Ammon's horn (tissue), 1 donor: ENCODE data around the gene PLAAT2.
A peak's percentile ranks its signal among the peaks of the same experiment; 100 is the strongest.
"Not testable (repeated sequence)": the region's sequence is repeated elsewhere in the genome, so short reads cannot be mapped to it uniquely, and the experiment has no call there.

Source experiments
- DNase-seq: peaks from one replicate; pipeline ENCODE4 v3.0.0-alpha.2; 2016; ENCODE audit warnings: low spot score

The PLAAT2 gene

DNA sequence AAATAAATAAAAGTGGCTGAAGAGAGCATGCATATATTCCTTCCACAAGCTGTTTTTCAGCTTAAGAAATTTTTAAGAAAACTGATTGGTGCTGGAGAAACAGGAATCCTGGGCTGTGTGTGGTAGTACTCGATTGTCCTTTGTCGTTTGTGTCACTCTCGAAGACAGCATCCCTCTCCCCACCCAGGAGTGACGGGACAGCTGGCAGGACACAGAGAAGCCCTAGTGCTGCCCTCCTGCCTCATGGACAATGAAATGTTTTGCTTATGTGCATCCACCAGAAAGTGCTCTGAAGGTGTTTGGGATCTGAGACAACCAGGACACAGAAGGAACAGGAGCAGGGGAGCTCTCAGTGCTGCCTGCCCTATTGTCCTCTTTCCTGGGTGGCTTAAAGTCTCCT is 13.8 kb downstream of the PLAAT2 start:
- DNase-seq = peak; percentile 72

DNA sequence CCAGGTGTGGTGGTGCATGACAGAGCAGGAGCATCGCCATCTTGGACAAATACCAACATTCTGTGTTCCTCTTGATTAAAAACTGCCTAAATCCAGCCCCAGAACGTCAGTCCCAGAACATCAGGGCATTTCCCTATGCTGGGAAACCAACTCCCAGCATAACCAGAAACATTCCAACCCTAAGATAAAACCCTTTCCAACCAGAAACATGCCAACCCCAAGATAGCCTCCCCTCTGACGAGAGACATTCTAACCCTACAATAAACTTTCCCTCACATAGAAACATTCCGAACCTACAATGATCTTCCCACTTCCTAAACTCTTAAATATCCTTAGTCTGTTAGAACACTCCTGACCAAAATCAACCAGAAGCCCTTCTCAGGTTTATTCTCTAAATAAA is 15.0 kb downstream of the PLAAT2 start:
- DNase-seq = no peak

DNA sequence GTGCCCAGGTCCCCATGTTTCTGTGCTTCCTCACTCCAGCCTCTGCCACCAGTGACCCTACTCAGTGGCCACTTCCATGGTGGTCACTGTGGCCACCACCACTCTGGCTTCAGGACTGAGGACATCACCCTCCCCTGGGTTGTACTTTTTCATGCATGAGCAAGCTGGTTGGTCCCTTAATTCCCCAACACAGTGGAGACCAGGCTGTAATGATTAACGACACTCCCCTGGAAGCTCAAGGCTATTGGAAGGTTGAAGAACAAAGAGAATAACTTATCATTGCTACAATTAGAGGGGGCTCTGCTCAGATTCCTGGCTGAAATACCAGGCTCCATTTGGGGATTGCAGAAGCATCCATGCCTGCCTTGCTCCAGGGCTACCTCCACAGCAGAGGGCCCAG is 16.1 kb downstream of the PLAAT2 start:
- no peak for DNase-seq

DNA sequence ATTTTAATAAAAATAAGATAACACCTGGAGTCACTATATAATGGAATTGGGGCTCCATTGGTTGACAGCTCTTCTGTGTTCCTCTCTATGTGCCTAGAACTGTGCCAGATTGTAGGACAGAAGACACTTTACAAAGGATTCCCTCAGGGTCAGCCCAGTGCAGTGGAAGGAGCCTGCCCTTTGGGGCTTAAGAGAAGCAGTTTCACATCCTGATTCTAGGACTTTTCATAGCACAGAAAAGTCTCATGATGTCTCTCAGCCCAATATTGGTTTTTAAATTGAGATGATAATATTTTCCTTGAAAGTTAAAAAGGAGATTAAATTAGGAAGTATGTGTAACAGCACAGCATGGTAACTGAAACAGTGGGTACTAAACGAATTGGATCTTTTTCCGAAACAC is 19.5 kb downstream of the PLAAT2 start:
- no peak for DNase-seq

DNA sequence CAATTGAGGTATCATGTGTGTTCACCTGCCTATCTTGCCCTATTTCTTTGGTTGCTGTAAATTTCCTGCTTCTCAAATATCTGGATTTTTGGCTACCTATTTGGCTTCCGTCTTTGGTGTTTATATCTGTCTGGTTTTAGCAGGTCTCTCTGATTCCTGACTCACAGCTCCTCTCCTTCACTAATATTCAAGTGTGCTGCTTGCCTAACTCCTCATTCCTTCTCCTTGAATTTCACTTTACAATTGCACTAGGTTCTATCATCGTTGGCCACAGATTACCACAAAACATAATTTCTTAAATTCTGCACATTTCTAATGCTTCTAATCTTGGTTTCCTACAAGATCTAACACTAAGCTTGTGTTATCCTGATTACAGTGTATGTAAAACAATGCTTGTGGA is 20.7 kb downstream of the PLAAT2 start:
- DNase-seq = not testable (repeated sequence)

DNA sequence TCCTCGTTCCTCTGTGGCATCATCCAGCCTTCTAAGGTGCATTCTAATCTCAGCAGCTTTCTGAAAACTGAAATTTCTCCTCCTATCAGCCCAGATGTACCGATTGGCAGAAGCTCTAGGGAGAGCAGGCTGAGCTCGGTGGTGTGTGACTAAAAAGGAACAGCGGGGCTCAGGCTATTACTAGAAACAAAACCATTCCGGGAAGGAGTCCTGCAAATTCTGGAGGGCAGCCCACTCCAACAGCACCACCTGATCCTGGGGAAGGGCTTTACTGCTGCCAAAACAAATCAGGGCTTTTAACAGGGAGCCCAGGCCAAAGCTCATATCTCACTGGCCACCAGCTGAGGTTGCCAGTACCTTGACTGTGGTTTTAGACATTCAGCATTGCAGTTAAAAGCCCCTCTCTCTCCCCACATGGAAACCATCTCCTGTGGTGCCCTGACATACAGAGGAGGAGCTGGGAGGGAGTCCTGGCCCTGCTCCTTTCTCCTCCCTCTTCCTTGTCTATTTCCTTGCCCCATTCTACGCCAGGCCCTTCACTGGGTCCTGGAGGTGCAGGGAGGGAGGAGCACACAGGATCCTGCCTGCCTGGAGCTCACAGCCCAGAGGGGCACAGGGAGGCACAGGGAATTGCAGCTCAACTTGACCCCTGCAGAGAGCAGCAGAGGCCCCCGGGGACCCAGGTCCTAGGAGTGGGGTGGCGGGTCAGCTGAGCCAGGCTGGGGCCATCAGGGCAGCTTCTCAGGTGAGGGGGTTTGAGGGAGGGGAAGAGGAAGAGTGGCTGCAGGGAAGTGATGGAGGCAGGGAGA is 25.7 kb downstream of the PLAAT2 start:
- DNase-seq = peak; percentile 85

DNA sequence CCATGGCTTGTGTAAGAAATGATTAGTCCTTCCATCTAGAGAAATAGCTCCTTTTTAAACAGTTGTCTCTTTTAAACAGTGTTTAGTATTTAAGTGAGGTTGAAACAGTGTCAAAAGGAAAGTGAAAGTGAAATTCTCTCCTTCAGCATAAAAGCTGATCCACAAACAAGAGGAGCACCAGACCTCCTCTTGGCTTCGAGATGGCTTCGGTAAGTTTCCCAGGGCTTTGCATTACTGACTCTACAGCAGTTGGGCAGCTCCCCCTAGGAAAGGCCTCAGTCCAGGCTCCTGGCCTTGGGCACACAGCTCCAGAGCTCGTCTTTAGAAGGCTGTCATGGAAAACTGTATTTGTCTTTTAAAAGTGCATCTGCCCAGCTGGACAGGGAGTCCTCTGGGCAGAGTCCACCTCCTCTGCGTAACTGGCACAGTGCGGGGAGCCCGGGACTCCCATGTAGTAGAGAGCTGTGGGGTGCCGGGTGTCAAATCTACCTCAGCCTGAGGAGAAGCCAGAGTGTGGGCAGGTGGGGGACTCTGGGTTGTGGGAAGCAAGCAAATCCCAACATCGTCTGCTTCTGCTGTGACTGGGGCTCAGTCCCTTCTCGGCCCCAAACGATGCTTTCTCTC is 26.4 kb downstream of the PLAAT2 start, which contains the start of gene PLAAT4:
PLAAT4 (plus strand) TSS at position 140 of the 624 bp plus-strand sequence; CDS start at position 201, 61 bp downstream.
- peak; percentile 81 for DNase-seq

DNA sequence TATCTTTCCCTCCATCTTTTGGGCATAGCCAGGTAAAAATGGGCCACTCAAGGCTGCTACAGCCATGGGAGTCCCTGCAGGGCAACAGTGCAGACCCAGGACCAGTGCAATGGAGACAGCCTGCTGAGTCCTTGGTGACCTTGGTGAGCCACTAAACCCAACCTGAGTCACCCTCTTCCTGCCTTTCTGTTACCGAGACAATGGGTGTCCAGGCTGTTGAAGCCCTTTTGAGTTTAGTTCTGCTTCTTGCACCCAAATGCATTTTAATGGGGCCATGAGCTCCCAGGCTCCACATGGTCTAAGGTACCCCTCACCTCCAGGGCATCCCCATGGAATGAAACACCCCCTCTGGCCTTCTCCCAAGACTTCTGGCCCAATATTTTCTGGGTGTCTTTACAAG is 27.4 kb downstream of the PLAAT2 start:
- DNase-seq = no peak

DNA sequence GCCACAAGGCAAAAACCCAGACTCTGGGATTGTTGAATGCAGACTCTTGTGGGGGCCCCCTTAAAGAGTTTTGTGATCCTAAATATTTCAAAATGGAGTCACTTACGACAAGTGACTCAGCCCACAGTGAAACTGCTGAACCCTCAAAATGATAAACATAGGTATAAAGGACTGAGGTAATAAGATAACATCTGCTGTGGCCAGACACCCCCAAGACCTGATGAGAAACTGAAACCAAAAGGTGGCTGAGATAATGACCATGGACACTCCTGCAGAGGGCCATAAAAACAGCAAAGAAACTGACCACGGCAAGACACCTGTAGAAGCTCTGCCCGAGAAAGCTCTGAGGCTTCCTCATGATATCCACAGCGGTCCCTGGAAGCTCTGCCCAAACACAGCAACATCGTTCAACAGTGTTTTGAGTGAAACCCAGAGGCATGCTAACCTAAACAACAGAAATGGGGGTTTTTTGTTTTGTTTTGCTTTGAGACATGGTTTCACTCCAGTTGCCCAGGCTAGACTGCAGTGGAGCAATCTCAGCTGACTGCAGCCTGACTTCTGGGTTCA is 28.2 kb downstream of the PLAAT2 start:
- no peak for DNase-seq

DNA sequence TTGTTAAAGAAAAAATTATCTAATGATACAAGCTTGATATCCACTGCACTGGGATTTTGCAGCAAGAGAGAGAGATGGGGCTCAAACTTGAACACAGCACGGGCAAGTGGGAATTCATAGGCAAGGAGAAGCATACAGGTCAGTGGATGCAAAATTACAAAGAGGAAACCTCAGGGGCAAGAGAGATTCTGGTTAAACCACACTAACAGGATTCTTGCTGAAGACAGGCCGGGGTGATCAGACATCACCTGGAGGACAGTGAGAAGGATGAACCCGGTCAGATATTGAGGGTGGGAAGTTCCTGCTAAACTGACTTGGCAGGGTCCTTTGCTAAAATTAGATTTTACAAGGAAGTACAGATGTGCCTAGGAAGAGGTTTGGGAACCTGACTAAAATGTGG is 29.1 kb downstream of the PLAAT2 start:
- DNase-seq = no peak

DNA sequence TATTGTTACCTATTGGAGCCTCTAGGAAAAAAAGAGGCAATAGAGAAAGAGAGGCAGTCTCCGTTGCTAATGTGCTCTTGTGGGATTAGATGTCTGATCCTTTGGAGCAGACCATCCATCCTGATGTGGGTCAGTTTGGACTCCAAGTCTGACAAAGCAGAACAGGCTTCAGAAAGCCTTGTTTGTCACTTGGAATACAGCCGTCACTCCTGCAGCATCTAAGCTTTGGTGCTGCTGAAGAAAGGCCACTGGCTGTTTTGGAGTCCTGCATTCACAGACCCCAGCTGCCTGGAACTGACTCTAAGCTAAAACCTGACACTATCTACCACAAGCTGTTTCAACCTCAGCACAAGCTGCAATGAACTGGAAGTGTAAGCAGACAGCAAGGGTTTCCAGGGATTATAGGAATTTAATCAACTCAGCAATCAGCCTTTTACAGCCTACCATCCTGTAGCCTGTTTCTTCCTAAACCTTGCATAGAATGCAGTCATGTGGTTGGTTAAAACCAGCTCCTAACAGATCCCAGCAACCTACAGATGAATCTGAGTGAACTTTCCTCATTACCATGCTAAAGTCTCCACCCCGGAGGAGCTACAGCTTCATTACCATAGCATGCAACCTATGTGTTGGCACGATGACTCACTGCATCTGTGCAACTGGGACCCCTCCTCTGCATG is 30.2 kb downstream of the PLAAT2 start:
- no peak for DNase-seq

DNA sequence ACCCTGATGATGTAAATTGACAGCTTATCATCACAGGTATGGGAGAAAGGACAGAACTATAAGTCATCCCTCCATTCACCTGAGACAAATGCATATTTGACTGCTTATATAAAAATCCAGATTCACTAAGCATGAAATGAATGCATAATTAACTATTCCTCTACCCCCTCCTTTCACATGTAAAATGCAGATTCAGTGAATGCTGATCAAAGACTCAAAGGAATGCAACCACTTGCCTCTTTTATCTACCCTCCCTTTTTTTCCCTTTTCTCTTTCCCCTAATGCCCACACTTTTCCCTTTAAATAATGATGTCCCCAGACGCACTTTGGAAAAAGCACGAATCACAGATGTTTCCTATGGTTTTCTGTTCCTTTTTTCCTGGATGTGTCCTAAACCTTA is 31.1 kb downstream of the PLAAT2 start:
- DNase-seq = no peak

DNA sequence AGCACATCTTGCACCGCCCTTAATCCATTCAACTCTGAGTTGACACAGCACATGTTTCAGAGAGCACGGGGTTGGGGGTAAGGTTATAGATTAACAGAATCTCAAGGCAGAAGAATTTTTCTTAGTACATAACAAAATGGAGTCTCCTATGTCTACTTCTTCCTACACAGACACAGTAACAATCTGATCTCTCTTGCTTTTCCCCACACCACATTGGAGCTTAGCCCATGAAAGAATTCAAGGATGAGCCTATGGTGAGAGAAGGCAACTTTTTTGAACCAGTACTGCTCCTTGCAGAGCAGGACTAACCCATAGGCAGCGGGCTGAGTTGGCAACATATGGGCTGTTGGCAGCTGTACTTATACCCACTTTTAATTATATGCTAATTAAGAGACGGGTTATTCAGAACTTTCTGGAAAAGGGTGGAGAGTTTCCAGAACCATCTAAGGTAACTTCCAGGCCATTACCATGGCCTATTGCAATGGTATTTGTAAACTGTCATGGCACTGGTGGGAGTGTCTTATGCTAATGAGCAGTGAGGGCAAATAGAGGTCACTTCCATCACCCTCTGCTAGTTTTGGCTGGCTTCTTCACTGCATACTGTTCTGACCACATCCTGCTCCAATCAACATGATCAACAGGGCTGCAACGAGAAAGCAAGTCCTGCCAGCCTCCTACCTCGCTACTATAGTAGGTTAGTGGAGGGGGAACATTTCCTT is 31.9 kb downstream of the PLAAT2 start:
- DNase-seq = not testable (repeated sequence)

DNA sequence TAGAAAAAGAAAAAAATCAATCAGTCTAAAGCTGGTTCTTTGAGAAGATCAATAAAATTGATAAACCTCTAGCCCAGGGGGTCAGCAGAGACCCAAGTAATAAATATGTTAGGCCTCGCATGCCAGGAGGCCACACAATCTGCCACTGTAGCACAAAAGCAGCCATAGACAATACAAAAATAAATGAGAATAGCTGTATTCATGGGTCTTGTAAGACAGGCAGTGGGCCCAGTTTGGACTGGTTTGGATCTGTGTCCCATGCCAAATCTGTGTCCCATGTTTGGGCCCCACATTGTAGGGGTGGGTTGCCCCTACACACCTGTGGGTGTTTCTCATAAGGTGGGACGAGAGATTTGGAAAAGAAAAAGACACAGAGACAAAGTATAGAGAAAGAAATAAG is 33.2 kb downstream of the PLAAT2 start:
- peak; percentile 67 for DNase-seq

DNA sequence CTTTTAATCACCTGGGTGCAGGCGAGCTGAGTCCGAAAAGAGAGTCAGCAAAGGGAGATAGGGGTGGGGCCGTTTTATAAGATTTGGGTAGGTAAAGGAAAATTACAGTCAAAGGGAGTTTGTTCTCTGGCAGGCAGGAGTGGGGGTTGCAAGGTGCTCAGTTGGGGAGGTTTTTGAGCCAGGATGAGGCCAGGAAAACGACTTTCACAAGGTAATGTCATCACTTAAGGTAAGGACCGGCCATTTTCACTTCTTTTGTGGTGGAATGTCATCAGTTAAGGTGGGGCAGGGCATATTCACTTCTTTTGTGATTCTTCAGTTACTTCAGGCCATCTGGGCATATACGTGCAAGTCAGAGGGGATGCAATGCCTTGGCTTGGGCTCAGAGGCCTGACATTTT is 33.8 kb downstream of the PLAAT2 start:
- not testable (repeated sequence) for DNase-seq

DNA sequence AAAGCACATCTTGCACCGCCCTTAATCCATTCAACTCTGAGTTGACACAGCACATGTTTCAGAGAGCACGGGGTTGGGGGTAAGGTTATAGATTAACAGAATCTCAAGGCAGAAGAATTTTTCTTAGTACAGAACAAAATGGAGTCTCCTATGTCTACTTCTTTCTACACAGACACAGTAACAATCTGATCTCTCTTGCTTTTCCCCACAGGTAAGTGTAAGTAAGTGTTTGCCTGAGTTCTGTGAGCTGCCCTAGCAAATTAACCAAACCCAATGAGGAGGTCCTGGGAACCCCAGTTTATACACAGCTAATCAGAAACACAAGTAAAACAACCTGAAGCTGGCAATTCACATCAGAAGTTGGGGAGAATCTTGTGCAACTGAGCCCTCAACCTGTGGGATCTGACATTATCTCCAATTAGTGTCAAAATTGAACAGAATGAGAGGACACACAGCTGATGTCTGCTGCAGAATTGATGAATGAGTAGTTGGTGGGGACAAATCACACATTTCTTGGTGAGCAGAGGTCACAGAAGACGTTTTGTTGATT is 34.4 kb downstream of the PLAAT2 start:
- DNase-seq = not testable (repeated sequence)

DNA sequence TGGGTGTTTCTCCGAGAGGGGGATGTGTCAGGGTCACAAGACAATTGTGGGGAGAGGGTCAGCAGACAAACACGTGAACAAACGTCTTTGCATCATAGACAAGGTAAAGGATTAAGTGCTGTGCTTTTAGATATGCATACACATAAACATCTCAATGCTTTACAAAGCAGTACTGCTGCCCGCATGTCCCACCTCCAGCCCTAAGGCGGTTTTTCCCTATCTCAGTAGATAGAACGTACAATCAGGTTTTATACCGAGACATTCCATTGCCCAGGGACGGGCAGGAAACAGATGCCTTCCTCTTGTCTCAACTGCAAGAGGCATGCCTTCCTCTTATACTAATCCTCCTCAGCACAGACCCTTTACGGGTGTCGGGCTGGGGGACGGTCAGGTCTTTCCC is 35.0 kb downstream of the PLAAT2 start:
- DNase-seq = not testable (repeated sequence)

DNA sequence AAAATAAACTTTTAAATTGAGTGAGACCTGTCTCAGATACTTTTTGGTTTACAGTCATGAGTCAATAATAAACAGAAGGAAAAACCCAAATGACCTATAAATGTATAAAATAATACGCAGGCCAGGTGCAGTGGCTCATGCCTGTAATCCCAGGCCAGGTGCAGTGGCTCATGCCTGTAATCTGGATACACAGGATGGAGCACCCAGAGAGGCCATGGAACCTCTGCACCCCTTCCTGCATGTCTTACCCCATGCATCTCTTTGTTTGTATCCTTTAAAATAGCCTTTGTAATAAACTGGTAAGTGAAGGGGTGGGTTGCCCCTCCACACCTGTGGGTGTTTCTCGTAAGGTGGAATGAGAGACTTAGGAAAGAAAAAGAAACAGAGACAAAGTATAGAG is 35.5 kb downstream of the PLAAT2 start:
- DNase-seq = no peak

DNA sequence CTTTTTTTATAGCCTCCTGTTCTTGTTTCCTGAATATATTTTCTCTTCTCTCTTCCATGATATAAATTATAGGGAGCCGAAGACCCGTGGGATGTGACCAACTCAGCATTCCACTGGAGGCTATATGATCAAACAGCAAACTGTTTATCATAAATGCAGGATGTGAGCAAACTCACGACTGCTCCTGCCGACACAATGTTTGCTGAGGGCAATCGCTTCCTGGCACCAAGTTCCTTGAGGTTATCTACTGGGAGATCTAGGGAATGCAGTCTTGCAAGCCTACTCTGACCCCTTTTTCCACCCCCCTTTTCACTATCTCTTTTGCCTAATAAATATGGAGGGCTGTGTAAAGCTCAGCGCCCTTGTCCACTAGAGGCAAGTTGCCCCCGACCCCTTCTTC is 40.0 kb downstream of the PLAAT2 start:
- no peak for DNase-seq

DNA sequence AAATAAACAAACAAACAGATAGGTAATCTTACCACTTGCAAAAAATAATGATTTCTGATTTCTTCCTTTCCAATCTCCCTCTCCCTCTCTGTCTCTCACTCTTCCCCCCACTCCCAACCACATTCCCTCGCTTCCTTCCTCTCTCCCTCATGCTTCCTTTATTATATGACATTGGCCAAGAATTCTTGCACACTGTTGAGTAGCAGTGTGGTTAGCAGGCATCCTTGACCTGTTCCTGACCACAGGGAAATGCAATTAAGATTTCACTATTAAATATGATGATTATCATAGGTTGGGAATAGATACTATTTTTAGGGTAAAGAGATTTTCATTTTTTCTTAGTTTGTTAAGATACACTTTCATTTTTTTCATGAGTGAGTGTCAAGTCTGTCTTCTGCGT is 41.3 kb downstream of the PLAAT2 start:
- no peak for DNase-seq

DNA sequence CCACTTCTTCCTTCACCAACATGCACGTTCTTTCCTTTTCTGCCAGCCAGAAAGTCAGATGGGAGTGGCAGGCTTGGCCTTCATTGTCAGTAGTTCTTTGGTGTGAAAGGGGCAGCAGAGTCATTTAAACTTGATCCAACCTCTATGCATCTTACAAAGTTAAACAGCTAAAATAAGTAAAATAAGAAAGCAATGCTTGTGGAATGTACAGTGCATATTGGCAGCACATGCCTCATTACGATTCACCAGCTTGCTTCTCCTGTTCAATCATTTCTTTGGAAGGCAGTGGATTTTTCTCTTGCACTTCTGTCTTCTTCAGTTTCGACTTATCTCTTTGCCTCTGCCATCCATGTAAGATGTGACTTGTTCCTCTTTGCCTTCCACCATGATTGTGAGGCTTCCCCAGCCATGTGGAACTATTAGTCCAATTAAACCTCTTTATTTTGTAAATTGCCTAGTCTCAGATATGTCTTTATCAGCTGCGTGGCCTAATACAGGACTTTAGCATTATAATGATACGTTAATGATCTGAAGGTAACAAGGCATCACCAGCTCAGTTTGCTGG is 42.5 kb downstream of the PLAAT2 start:
- no peak for DNase-seq
